GM12878 (cell line): ENCODE measurements around the gene LPCAT3. TPM values are rescaled to one million over a fixed set of nuclear protein-coding genes. Genes with fewer than 3 reads are reported as not detected.

Experiments used
- ATAC-seq: fragments of 200-7000 bp; cut with Tn5 transposase; 3 replicates; pipeline ENCODE4 v1.9.1; 2020; ENCODE audit warnings: mild to moderate bottlenecking, moderate library complexity
- BruUV-seq: library from RNA; stranded (reverse); fragments of 400-500 nt; replicated peaks from 2 replicates; lab custom pipeline; 2021; lab: Mats Ljungman, UMichigan
- CTCF ChIA-PET: fragments of 300-600 bp; sonication (Branson Sonifier 250); formaldehyde crosslinking; extraction: SDS; loops from one replicate; lab custom pipeline; 2021; ENCODE audit warnings: inconsistent platforms; lab: Yijun Ruan, JAX
- POLR2A ChIA-PET: fragments of 350-600 bp; formaldehyde crosslinking; extraction: SDS; loops from one replicate; lab custom pipeline; 2021; ENCODE audit warnings: inconsistent platforms; lab: Charles Lee
- RAD21 ChIA-PET: fragments of 300-600 bp; sonication (Branson Sonifier 250); formaldehyde crosslinking; loops from one replicate; lab custom pipeline; 2023; ENCODE audit warnings: antibody characterized with exemption; ENCODE audit not compliant: unreplicated experiment; lab: Charles Lee
- SMC1A ChIA-PET: fragments of 300-600 bp; sonication (Branson Sonifier 250); formaldehyde crosslinking; loops from one replicate; lab custom pipeline; 2023; ENCODE audit not compliant: unreplicated experiment, uncharacterized antibody; lab: Charles Lee
- DNase-seq: peaks from one replicate; pipeline ENCODE4 v3.0.0-alpha.2; 2011; ENCODE audit warnings: low read depth, low spot score
- FAIRE-seq: peaks from 3 replicates; lab custom pipeline; 2011; peaks lifted over from hg19 to GRCh38; lab: Jason Lieb, UNC
- H2AFZ ChIP-seq: 2 replicates; pipeline ENCODE4 v1.6.0; 2011; ENCODE audit warnings: low read depth, low read length, control low read depth; ENCODE audit not compliant: control insufficient read depth
- H3K27ac ChIP-seq: 2 replicates; pipeline ENCODE4 v1.5.1; 2011; ENCODE audit warnings: control low read depth; ENCODE audit not compliant: control insufficient read depth, insufficient read depth
- H3K27me3 ChIP-seq, 2 experiments: replicated peaks in 1 of 2; 2 replicates each; pipeline versions ENCODE4 v1.6.0 to v1.6.1; 2011; ENCODE audit warnings: low read length in 1 of 2; ENCODE audit not compliant: control insufficient read depth in 2 of 2, insufficient read depth in 2 of 2
- H3K36me3 ChIP-seq, 2 experiments: 2 replicates each; pipeline ENCODE4 v1.5.1; 2011; ENCODE audit warnings: low read length in 1 of 2; ENCODE audit not compliant: control insufficient read depth in 2 of 2, insufficient read depth in 2 of 2
- H3K4me1 ChIP-seq: 2 replicates; pipeline ENCODE4 v1.6.1; 2011; ENCODE audit warnings: mild to moderate bottlenecking, low read length, moderate library complexity, mixed read lengths; ENCODE audit not compliant: control insufficient read depth, insufficient read depth
- H3K4me2 ChIP-seq: 2 replicates; pipeline ENCODE4 v1.6.0; 2011; ENCODE audit warnings: control low read depth; ENCODE audit not compliant: control insufficient read depth, insufficient read depth
- H3K4me3 ChIP-seq: fragments of 200-600 bp; sonication (generic); 2 replicates; pipeline ENCODE4 v1.5.1; 2016
- H3K79me2 ChIP-seq: 2 replicates; pipeline ENCODE4 v1.6.0; 2011; ENCODE audit warnings: low read length; ENCODE audit not compliant: control insufficient read depth, insufficient read depth
- H3K9ac ChIP-seq: 2 replicates; pipeline ENCODE4 v1.8.0; 2011; ENCODE audit warnings: low read length, control low read depth, mixed read lengths; ENCODE audit not compliant: control insufficient read depth, insufficient read depth
- H3K9me3 ChIP-seq: replicated peaks from 3 replicates; pipeline ENCODE4 v1.5.1; 2011; ENCODE audit warnings: mild to moderate bottlenecking, low read length; ENCODE audit not compliant: control insufficient read depth, insufficient read depth
- H4K20me1 ChIP-seq: 2 replicates; pipeline ENCODE4 v1.6.0; 2011; ENCODE audit not compliant: control insufficient read depth, insufficient read depth
- BRCA1 ChIP-seq: IDR thresholded peaks from 2 replicates; pipeline ENCODE4 v1.6.1; 2011; ENCODE audit warnings: low read depth, low read length, improper control_type of control experiment
- EGR1 ChIP-seq, 2 experiments: IDR thresholded peaks; 1 replicate in 1 of 2; 2 replicates in 1 of 2; pipeline ENCODE4 v1.6.1; 2011 to 2012; ENCODE audit warnings: low read depth in 2 of 2, low read length in 2 of 2, borderline replicate concordance in 1 of 2, mild to moderate bottlenecking in 1 of 2, moderate library complexity in 1 of 2
- EP300 ChIP-seq, 2 experiments: fragments of 150-350 bp in 1 of 2; IDR thresholded peaks; 2 replicates each; pipeline ENCODE4 v1.6.1; 2011 to 2012; ENCODE audit warnings: low read depth in 2 of 2, low read length in 2 of 2, borderline replicate concordance in 1 of 2, improper control_type of control experiment in 1 of 2, inconsistent platforms in 1 of 2; ENCODE audit not compliant: control insufficient read depth in 1 of 2
- HDAC6 ChIP-seq: fragments of 200-600 bp; sonication (generic); IDR thresholded peaks from one replicate; pipeline ENCODE4 v1.8.0; 2017; ENCODE audit warnings: antibody characterized with exemption; ENCODE audit not compliant: unreplicated experiment
- HSF1 ChIP-seq: fragments of 150-350 bp; IDR thresholded peaks from 2 replicates; pipeline ENCODE4 v1.6.1; 2014; ENCODE audit warnings: mild to moderate bottlenecking, low read depth, low read length
- IRF5 ChIP-seq: fragments of 450-650 bp; IDR thresholded peaks from 2 replicates; pipeline ENCODE4 v1.6.1; 2017; ENCODE audit warnings: borderline replicate concordance
- PAX5 ChIP-seq: IDR thresholded peaks from 2 replicates; pipeline ENCODE4 v1.6.1; 2011; ENCODE audit warnings: low read depth, low read length, borderline replicate concordance
- SMAD1 ChIP-seq: fragments of 450-650 bp; IDR thresholded peaks from 2 replicates; pipeline ENCODE4 v1.6.1; 2018; ENCODE audit warnings: mild to moderate bottlenecking, low read depth; ENCODE audit not compliant: partially characterized antibody
- SMAD5 ChIP-seq: IDR thresholded peaks from 2 replicates; pipeline ENCODE4 v1.6.1; 2016; ENCODE audit warnings: antibody characterized with exemption, low read depth
- SMC3 ChIP-seq: IDR thresholded peaks from 2 replicates; pipeline ENCODE4 v1.6.1; 2011; ENCODE audit warnings: low read length, improper control_type of control experiment, borderline replicate concordance
- TARDBP ChIP-seq: IDR thresholded peaks from 2 replicates; pipeline ENCODE4 v1.6.1; 2016; ENCODE audit warnings: borderline replicate concordance
- TCF12 ChIP-seq: IDR thresholded peaks from 2 replicates; pipeline ENCODE4 v1.6.1; 2011; ENCODE audit warnings: low read depth, mild to moderate bottlenecking, low read length
- USF1 ChIP-seq: IDR thresholded peaks from 2 replicates; pipeline ENCODE4 v1.6.1; 2011; ENCODE audit warnings: borderline replicate concordance, low read depth, mild to moderate bottlenecking, moderate library complexity, mixed read lengths, low read length; ENCODE audit not compliant: insufficient read depth; ENCODE audit errors: extremely low read length
- USF2 ChIP-seq: IDR thresholded peaks from 2 replicates; pipeline ENCODE4 v1.6.1; 2011; ENCODE audit warnings: low read depth, low read length, improper control_type of control experiment, borderline replicate concordance
- WGBS: methylation state at CpG from one replicate; pipeline ENCODE4 v1.1.6; 2016; ENCODE audit warnings: low lambda C conversion rate; ENCODE audit not compliant: insufficient replicate concordance, insufficient coverage; ENCODE audit errors: missing lambda C conversion rate; 5-methylcytosine and 5-hydroxymethylcytosine counted together
- in situ Hi-C: fragments of 300-500 bp; cut with MboI; formaldehyde crosslinking; loops from 9 replicates; pipeline ENCODE4 v1.14.3; 2018; ENCODE audit warnings: mixed read lengths
- intact Hi-C: fragments of 100-400 bp; cut with micrococcal nuclease; formaldehyde crosslinking; loops from one replicate; pipeline ENCODE4 v1.14.2; 2022; ENCODE audit not compliant: unreplicated experiment
- polyA plus RNA-seq, 11 experiments: library from polyadenylated mRNA; depleted of rRNA in 4 of 11; unstranded in 6 of 11; stranded (reverse) in 5 of 11; fragments of >200 nt; fragmentation: Nextera tagmentation in 4 of 11; fragmentation: Illumina TruSeq in 1 of 11; extraction: Ambion mirVana in 4 of 11; extraction: Trizol in 1 of 11; gene quantifications; 1 replicate in 1 of 11; 2 replicates in 10 of 11; pipeline versions ENCODE4 v1.2.1 to v1.2.3, GENCODE V29; 2011 to 2016; ENCODE audit warnings: inconsistent platforms in 2 of 11, missing spikeins in 2 of 11, low read depth in 1 of 11
- total RNA-seq, 4 experiments: library from RNA; depleted of rRNA in 3 of 4; stranded (reverse); fragments of >200 nt in 3 of 4; fragmentation: Illumina TruSeq in 1 of 4; extraction: Trizol in 1 of 4; gene quantifications; 2 replicates each; pipeline versions ENCODE4 v1.2.1 to v1.2.3, GENCODE V29; 2013 to 2021

LPCAT3 gene
- total and polyA plus RNA-seq, 10 of the 15 experiments (the other 5 are each of a cell fraction or from before 2014, with no cell fraction given) = 2.6 to 48.3 (median 23.0) TPM

- TF ChIP-seq HSF1 = no peak
- no peak for TF ChIP-seq SMAD1
- no peak for TF ChIP-seq TCF12
These were observed 57.5 kb downstream of the LPCAT3 start (continued) for GRCh38 chr12:6960593-6961277.

GRCh38 chr12:6959805-6960592 lies 58.3 kb downstream of the LPCAT3 start:
- no TSS peak for BruUV-seq
- H3K36me3 ChIP-seq = peaks cover 17 to 30% of the 10 kb centered on the region in 2 experiments
- ChIA-PET CTCF (interaction anchor here (0.9 to 13.2 kb wide), 8 partner anchors 9 to 148 kb away, joined by 4 to 645 read pairs (median 5); partner anchors contain the start of genes C12orf57, LPCAT3, PTPN6 and RNU7-1), SMC1A (interaction anchor here (1.1 to 13.2 kb wide), 3 partner anchors 12 to 134 kb away, joined by 3 to 395 read pairs (median 4); partner anchors contain the start of genes C12orf57, PTPN6 and RNU7-1), RAD21 (interaction anchor here (0.7 to 13.5 kb wide), 7 partner anchors 9 to 148 kb away, joined by 4 to 426 read pairs (median 5); partner anchors contain the start of genes C12orf57, PTPN6 and RNU7-1), POLR2A (interaction anchor here (1.0 to 13.5 kb wide), 9 partner anchors 9 to 151 kb away, joined by 3 to 524 read pairs (median 4); partner anchors contain the start of genes C12orf57, C1RL, CDCA3 and LPCAT3)
- peak overlapping the region; percentile 95 for H3K4me3 ChIP-seq
- H4K20me1 ChIP-seq = no peaks in the 10 kb centered on the region
- peak overlapping the region; percentile 99 for H3K27ac ChIP-seq
- in situ Hi-C loops = loop anchor here (5.0 to 25.0 kb wide), 2 partner anchors 152 to 1677 kb away; no protein-coding TSS in a partner anchor
- no peaks in the 10 kb centered on the region for H3K27me3 ChIP-seq
- DNase-seq (no peak), ATAC-seq (no peak), FAIRE-seq (no peak)
- no peaks in the 10 kb centered on the region for H3K9me3 ChIP-seq
- intact Hi-C loops = loop anchor here (1.0 to 5.0 kb wide), 3 partner anchors 16 to 152 kb away; partner anchors contain the start of gene C12orf57
- H3K9ac ChIP-seq = peak overlapping the region; percentile 91
- H3K79me2 ChIP-seq = peaks cover 62% of the 10 kb centered on the region
- WGBS = 50% methylated on average over 26 of the region's 26 CpGs
- H3K4me2 ChIP-seq = peak overlapping the region; percentile 99
- no peak overlapping the region for H2AFZ ChIP-seq
- peaks cover 79% of the 10 kb centered on the region for H3K4me1 ChIP-seq
- TF ChIP-seq USF1 (no peak), SMC3 (no peak), PAX5 (no peak), BRCA1 (no peak), TARDBP (0 out of 2 replicates have a peak, but pooled peaks have one; percentile 8), IRF5 (no peak), HDAC6 (no peak), SMAD5 (0 out of 2 replicates have a peak, but pooled peaks have one; percentile 4), EGR1 (IDR thresholded peaks at IDR 0.05; ENCODE audit: borderline replicate concordance in 1 of 2, low read depth in 2 of 2, low read length in 2 of 2) (no peak), EP300 (IDR thresholded peaks at IDR 0.05; ENCODE audit: borderline replicate concordance in 1 of 2, control insufficient read depth in 1 of 2, low read depth in 2 of 2, low read length in 2 of 2) (no peak), USF2 (no peak)
